Astrocyte of the cerebellum (primary cell): ENCODE results near the gene SYNGR2.

Experiments
- DNase-seq: peaks from one replicate; pipeline ENCODE4 v3.0.0-alpha.2; 2011; ENCODE audit warnings: low read depth
- H3K4me3 ChIP-seq: 2 replicates; pipeline ENCODE4 v1.5.1; 2011; ENCODE audit warnings: mild to moderate bottlenecking, low read depth, low read length, moderate library complexity
- CTCF ChIP-seq: IDR thresholded peaks from 2 replicates; pipeline ENCODE4 v1.5.1; 2012; ENCODE audit warnings: low read length, low read depth, moderate library complexity, mild to moderate bottlenecking; ENCODE audit errors: missing control alignments
- in situ Hi-C: cut with HindIII; loops from 2 replicates; pipeline ENCODE4 v1.10.0; 2017; ENCODE audit warnings: low sequenced_read_pairs

Gene SYNGR2

GRCh38 chr17:78196716-78197115 is 28.3 kb downstream of the SYNGR2 start:
- H3K4me3 ChIP-seq, result no peak overlapping the region
- DNase-seq, result no peak
- TF ChIP-seq CTCF, result no peak
- in situ Hi-C loops, result loop anchor here (5.0 kb wide), 2 partner anchors 61 to 84 kb away; no protein-coding TSS in a partner anchor

- no peak for TF ChIP-seq CTCF
- DNase-seq, result no peak
- H3K4me3 ChIP-seq, result no peak overlapping the region
- in situ Hi-C loops, result loop anchor here (5.0 kb wide), 2 partner anchors 60 to 85 kb away; no protein-coding TSS in a partner anchor
These were observed 28.9 kb downstream of the SYNGR2 start for GRCh38 chr17:78197147-78197832.

GRCh38 chr17:78200451-78200850 is 32.1 kb downstream of the SYNGR2 start:
- no peak for TF ChIP-seq CTCF
- no peak for DNase-seq
- in situ Hi-C loops, result no loop called here
- H3K4me3 ChIP-seq, result no peak overlapping the region

GRCh38 chr17:78202666-78203065 is 34.3 kb downstream of the SYNGR2 start:
- no peak for TF ChIP-seq CTCF
- in situ Hi-C loops, result no loop called here
- no peak overlapping the region for H3K4me3 ChIP-seq
- DNase-seq, result no peak

GRCh38 chr17:78204387-78205123 is 36.2 kb downstream of the SYNGR2 start:
- TF ChIP-seq CTCF, result no peak
- in situ Hi-C loops, result no loop called here
- no peak for DNase-seq
- H3K4me3 ChIP-seq, result no peak overlapping the region

GRCh38 chr17:78205124-78205775 is 36.9 kb downstream of the SYNGR2 start:
- TF ChIP-seq CTCF, result no peak
- in situ Hi-C loops, result no loop called here
- no peak overlapping the region for H3K4me3 ChIP-seq
- no peak for DNase-seq
